ENCODE results near the gene TSHZ3.

The TSHZ3 gene

DNA sequence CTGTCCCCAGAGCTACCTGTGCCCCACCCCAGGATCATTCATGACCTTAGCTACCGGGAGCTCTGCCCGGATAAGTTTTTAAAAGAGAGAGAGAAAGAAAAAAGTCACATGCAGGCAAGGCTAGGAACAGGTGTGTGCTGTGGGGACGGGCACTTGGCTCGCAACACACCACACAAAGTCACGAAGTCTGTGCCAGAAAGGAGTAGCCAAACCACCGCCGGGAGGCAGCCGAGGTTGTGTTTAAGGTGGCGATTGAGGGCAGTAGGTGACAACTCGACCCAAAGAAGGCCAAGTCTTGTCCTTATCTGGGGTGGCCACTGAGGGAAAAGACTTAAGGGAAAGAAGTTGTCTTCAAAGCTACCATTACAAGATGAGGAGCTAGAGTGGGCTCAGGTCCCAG, 4.6 kb upstream of the TSHZ3 start:
- DNase-seq (ENCODE audit: low spot score), result no peak

DNA sequence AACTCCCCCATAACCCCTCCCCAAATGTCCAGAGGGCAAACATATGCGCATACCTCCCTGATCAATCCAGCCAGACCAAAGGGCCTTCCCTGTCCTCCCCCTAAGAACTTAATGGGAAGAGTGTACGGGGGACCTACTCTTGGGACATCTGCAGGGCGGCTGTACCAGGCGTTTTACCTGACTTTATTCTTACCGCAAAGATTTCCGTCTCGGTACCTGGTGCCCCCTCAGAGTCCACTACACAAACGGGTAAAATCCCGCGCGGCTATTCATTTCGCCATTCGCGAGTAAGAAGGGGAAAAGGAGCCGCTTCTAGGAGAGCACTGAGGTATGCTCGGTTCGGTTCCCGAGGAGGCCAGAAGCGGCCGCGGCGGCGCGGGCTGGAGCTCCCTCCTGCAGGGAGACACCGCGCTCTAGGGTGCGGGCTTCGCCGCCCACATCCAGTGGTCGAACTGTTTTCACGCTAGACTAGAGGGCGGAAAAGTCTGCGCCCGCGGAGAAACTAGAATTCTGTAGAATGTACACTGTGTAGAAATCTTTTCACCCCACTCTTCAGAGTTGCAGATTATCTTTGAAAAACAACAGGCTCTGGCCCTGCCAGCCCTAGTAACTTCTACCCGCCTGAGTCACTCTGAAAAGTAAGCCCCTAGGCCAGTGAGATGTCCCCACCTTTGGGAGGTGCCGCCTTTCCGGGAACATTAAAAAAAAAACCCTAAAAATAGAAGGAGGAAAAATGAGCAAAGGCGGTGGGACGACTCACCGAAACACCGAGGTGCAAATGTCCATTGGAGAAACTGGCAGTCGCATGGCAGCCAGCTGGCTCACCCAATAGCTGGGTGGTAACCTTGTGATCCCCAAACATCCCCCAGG, 3.8 kb upstream of the TSHZ3 start:
- no peak for DNase-seq (ENCODE audit: low spot score)

DNA sequence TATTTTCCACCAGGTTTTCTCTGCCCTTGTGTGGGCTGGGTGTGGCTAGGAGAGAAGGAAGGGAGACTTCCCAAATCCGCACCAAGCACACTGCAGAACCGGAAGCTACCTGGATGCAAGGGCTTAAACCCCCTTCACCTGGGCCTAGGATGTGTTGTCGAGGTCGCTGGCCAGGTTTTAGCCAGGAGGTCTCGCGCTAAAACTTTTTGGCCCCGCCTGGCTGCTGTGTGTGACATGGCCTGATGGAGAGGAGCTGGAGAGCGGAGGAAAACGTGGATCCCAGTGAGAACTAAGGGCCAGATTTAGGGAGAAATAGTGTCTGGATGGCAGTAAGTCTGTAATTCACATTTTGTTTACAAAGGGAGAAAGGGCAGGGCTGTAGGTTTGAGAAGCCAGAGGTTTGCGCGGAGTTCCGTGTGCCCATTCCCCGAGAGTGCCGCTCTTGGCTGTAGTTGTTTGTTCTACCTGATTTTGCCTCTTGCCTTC, 3.1 kb upstream of the TSHZ3 start:
- no peak for DNase-seq (ENCODE audit: low spot score)

DNA sequence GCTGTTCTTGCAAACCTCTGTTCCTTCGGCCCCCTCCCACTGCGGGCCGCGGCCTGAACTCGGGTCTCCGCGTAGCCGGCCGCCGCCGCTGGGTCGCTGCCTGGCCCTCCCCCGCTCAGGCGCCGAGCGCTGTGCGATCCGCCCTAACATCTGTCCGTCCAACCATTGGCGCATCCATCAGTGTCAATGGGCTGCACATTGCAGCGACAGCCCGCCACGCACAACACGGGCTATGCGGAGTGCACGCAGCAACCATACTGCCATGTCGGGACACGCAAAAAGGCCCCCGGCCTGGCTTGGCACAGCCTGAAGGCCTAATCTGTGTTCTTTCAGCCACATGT, 2.6 kb upstream of the TSHZ3 start:
- no peak for DNase-seq (ENCODE audit: low spot score)

- DNase-seq (ENCODE audit: low spot score), result no peak
Observed at GRCh38 chr19:31351056-31351854, 2.0 kb upstream of the TSHZ3 start.

DNA sequence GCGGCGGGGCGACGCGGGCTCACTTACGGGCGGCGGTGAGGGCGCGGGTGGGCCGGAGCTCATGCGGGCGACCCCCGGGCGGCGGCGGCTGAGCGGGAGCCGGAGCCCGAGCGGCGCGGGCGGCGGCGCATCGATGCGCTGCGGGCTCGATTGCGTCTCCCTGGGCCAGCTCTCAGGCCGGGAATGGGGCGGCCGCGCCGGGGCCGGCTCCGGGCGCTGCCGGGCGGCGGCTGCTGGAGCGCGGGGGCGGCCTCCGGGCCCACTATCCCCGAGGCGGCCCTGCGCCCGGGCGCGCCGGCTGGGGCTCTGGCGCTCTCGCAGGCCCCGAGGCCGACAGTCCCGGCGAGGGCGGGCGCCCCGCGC, 1.4 kb upstream of the TSHZ3 start:
- no peak for DNase-seq (ENCODE audit: low spot score)

- no peak for DNase-seq (ENCODE audit: low spot score)
Observed at GRCh38 chr19:31350033-31350692, 927 bp upstream of the TSHZ3 start.

GRCh38 chr19:31348481-31349159, 616 bp downstream of the TSHZ3 start:
- no peak for DNase-seq (ENCODE audit: low spot score)

DNA sequence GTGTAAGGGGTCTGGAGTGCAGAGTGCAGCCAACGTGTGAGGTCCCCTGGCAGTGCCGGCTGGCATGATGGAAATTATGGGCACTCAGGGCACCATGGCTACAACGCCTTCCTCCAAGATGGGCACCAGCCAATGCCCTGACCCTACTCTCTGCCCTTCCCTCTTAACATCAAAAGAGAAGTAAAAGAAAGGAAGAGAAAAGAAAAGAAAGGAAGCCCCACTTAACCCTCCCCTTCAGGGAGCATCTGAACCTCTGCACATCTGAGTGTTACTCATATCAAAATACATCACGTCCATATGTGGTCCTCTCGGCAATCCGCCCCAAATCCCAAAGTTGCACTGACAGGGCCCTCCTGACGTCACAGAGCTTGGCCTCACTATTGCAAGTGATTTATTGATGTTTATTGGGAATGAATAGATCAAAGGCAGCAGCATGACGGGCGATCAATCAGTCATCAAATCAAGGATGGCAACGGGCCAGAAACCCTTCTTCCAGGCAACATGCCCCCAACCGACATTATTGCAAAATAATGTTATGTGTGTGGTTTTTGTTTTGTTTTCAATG, 1.3 kb downstream of the TSHZ3 start:
- DNase-seq (ENCODE audit: low spot score), result no peak

GRCh38 chr19:31347354-31347753, 1.9 kb downstream of the TSHZ3 start:
- DNase-seq (ENCODE audit: low spot score), result no peak

DNA sequence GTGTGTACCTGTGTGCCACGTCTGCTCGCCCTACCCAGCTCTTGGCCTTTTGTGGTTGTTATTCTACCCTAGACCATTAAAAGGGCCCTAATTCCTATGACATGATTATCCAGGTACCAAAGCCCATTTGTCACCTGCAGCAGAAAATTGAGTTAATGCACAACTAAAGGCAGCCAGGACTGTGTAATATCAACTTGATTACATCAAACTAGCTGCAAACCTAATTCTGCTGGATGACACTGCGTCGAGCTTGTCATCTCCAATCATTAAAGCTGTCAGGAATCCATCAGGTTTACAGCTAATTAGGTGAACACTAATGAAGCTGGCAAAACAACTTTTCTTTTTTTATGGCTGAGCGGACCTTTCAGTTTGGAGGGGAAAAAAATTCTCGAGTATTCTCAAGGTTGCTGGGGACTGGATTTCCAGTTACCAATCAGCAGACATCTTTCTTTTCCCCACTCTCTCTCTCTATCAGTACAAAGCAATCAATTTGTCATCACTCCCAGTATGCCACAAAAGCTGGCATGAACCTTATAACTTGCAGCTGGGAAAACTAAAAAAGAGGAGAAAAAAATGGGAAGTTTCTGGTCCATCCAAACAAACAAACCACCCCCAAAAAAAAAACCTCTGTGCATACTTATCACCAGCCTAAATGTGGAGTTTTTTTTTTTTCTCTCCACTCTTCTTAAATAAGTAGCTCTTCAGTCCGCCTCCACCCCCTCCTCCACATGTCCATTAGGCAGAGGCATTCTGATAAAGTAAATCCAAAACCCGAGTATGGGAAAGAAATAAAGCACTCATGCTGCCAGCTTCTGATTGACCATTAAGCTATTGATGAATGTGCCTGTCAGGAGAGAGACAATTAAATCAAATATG, 2.8 kb downstream of the TSHZ3 start:
- DNase-seq (ENCODE audit: low spot score), result no peak

- no peak for DNase-seq (ENCODE audit: low spot score)
Observed at GRCh38 chr19:31344403-31344802, 4.8 kb downstream of the TSHZ3 start.

GRCh38 chr19:31342926-31343325, 6.3 kb downstream of the TSHZ3 start:
- DNase-seq (ENCODE audit: low spot score), result no peak

DNA sequence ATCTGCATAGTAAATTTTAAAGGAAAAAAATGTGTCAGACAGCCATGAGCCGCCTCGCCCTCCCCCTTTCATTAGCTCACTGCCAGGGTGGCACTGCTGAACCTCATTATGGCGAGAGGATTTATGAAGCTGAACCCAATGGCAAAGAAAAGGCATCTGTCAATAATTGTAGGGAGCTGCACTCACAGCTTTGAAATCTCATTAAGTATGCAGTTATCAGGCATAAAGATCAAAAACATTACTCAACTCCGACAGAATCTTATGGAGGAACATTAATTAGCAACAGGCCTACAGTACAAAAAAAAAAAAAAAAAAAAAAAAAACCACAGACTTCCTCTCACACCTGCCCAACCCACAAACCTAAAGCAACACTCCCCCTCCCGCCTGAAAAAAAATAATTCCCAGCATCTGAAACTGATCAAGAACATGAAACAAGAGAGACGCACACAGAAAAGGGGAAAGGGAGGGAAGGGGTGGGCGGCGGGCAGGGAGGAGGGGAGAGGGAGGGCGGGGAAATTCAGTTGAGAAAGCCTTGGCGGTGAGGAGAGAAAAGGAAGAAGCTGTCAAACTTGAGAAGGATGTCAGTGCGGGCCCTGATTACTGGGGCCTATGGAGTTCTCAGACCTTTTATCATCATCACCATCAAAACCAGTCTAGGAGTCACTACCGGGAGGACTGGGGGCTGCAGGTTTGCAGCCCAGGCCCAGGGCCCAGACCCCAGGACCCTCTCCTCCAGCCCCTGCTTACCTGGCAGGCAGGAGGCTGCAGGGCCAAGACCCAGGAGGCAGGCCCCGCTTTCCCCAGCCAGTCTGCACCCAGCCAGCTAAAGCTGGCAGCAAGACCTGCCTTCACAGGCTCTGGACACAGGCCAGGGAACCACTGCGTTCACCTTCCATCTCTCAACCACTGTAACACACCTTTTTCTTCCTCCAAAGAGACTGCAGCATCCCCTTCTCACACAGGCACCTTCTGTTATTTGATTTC, 8.9 kb downstream of the TSHZ3 start:
- peak; percentile 50 for DNase-seq (ENCODE audit: low spot score)

DNA sequence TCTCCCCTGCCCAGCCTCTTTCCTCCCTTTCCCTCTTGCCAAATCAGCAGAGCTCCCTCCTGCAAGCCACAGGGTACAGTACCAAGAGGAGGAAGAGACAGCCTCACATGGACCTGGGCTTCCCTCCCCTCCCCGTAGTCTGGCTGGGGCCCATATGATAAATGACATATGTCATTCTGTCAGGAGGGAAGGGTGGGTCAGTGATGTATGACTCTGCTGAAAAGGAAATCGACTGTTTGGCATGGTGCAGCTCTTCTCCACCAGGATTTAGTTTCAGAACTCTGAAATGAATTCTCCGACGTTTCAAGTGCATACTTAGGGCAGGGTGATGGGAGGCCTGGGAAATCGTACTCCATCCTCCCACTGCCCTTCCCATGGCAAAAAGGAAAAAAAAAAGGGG, 9.8 kb downstream of the TSHZ3 start:
- no peak for DNase-seq (ENCODE audit: low spot score)

- DNase-seq (ENCODE audit: low spot score), result peak; percentile 26
Observed at GRCh38 chr19:31338069-31338776, 11.0 kb downstream of the TSHZ3 start.

- DNase-seq (ENCODE audit: low spot score), result no peak
Observed at GRCh38 chr19:31337008-31337914, 12.0 kb downstream of the TSHZ3 start.

GRCh38 chr19:31335716-31336115, 13.5 kb downstream of the TSHZ3 start:
- no peak for DNase-seq (ENCODE audit: low spot score)
